HG02798 (cell line): ENCODE data around the gene ETF1.
A peak's percentile ranks its signal among the peaks of the same experiment; 100 is the strongest.

ENCODE experiments used
- ATAC-seq: cut with Tn5 transposase; IDR thresholded peaks from one replicate; pipeline ENCODE4 v1.9.1; 2021; ENCODE audit warnings: mild to moderate bottlenecking; ENCODE audit not compliant: unreplicated experiment, poor library complexity

Gene ETF1

DNA sequence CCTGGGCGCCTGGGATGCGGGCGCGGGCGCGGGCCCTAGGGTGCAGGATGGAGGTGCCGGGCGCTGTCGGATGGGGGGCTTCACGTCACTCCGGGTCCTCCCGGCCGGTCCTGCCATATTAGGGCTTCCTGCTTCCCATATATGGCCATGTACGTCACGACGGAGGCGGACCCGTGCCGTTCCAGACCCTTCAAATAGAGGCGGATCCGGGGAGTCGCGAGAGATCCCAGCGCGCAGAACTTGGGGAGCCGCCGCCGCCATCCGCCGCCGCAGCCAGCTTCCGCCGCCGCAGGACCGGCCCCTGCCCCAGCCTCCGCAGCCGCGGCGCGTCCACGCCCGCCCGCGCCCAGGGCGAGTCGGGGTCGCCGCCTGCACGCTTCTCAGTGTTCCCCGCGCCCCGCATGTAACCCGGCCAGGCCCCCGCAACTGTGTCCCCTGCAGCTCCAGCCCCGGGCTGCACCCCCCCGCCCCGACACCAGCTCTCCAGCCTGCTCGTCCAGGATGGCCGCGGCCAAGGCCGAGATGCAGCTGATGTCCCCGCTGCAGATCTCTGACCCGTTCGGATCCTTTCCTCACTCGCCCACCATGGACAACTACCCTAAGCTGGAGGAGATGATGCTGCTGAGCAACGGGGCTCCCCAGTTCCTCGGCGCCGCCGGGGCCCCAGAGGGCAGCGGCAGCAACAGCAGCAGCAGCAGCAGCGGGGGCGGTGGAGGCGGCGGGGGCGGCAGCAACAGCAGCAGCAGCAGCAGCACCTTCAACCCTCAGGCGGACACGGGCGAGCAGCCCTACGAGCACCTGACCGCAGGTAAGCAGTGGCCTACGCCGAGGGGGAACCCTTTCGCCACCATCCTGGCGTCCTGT lies 77.5 kb downstream of the ETF1 start, which contains the start of gene EGR1:
Gene EGR1 (plus strand): TSS at position 219 of the 864 bp plus-strand sequence. CDS start 283 bp downstream, at position 502.
- ATAC-seq, result peak; percentile 57

DNA sequence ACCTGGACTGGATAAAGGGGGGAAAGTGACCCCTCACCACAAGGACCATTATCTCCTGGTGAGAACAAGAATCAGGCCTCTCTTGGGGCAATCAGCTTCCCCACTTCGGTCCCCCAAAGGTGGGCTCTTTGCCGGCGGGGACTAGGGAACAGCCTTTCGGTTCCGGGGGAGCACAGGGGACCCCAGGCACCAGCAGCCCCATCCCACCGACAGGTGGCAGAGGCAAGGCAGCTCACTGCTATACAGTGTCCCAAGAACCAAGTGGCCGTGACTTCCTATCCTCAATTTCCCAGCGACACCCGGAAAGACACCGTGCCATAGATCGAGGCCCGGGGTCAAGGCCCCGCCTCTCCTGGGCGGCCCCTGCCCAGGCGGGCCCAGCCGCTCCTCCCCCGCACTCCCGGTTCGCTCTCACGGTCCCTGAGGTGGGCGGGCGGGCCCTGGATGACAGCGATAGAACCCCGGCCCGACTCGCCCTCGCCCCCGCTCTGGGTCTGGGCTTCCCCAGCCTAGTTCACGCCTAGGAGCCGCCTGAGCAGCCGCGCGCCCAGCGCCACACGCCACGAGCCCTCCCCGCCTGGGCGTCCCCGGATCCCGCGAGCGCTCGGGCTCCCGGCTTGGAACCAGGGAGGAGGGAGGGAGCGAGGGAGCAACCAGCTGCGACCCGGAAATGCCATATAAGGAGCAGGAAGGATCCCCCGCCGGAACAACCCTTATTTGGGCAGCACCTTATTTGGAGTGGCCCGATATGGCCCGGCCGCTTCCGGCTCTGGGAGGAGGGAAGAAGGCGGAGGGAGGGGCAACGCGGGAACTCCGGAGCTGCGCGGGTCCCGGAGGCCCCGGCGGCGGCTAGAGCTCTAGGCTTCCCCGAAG lies 78.4 kb downstream of the ETF1 start:
- peak; percentile 77 for ATAC-seq

- ATAC-seq, result peak; percentile 54
Observed at GRCh38 chr5:138464008-138464387, 79.0 kb downstream of the ETF1 start.

GRCh38 chr5:138463419-138464007 lies 79.5 kb downstream of the ETF1 start:
- ATAC-seq, result no peak

GRCh38 chr5:138461343-138462125 lies 81.5 kb downstream of the ETF1 start:
- ATAC-seq, result no peak

- ATAC-seq, result no peak
Observed at GRCh38 chr5:138460032-138460693, 82.9 kb downstream of the ETF1 start.

GRCh38 chr5:138459311-138459933 lies 83.6 kb downstream of the ETF1 start:
- ATAC-seq, result no peak

DNA sequence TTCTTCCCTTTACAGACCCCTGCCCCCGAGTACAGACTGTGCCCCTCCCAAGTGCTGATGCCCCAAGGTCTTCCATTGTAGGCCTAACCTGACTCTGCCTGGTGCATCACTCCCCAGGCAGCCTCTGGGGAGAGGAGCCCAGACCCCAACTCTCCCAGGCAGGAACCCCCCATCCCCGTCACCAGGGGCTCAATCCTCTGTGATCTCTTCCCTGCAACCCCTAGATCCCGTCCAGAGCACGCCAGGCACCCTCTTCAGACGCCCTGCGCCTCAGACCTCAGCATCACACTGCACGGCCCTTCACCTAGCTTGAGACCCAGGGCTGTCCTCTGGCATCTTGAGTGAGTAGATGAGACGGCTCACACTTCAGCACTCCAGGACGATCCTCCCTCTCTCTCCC lies 84.2 kb downstream of the ETF1 start:
- ATAC-seq, result no peak

DNA sequence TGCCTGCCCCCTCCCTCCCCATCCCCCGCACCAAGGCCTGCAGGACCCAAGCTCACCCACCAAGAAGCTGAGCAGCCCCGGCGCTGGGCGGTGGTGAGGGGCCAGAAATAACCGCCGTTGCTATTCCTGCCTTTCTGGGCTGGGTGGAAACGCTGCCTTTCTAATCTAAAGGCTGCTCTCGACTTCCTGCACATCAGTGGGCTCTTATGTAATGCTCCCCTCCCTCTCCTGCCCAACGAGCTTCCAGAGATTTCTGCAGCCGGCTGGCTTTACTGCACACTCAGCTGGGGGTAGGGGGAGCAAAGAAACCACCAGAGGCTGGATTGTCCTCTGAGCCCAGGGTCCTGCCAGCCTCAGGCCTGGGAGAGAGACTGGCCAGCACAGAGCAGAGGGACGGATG lies 84.7 kb downstream of the ETF1 start:
- no peak for ATAC-seq

DNA sequence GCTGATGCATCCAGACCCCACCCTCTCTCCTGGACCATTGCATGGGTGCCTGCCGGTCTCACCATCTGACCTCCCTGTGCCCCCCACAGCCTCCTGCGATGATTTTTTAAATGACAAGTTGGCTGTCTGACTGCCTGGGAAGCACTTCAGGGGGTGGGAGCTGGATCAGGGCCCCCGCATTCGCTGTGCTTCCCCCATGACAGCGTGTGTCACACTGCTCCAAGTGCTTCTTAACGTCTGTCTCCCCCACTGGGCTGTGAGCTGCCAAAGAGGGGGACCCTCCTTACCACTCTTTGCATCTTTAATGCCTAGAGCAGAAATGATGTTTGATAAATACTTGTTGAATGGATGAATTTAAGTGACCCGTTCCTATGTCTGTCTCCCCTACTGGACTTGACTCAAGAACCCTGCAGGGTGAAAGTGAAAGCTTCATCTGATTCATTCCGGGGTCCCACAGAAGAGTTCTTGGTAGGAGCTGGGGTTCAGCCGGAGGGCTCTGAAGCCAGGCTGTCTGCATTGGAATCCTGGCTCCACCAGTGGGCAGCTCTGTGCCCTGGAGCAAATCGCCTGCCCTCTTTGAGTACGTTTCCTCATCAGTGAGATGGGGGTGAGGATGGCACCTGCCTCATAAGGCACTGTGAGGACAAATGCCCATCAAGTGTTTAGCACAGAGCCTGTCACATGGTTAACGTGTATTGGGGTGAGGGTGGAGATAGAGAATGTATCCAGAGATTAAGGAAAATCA lies 85.3 kb downstream of the ETF1 start:
- ATAC-seq, result no peak
